HCT116 (cell line): ENCODE measurements around the gene FAM162A. TPM values are rescaled to one million over a fixed set of nuclear protein-coding genes. Genes with fewer than 3 reads are reported as not detected.

Experiments used
- ATAC-seq: fragments of 200-7000 bp; cut with Tn5 transposase; 2 replicates; pipeline ENCODE4 v1.9.1; 2020; ENCODE audit warnings: mild to moderate bottlenecking, moderate library complexity
- BruUV-seq: library from RNA; stranded (reverse); fragments of 400-500 nt; replicated peaks from 2 replicates; lab custom pipeline; 2021; lab: Mats Ljungman, UMichigan
- CTCF ChIA-PET: fragments of 300-600 bp; sonication (Branson Sonifier 250); formaldehyde crosslinking; loops from one replicate; lab custom pipeline; 2021; ENCODE audit warnings: antibody characterized with exemption; lab: Charles Lee
- POLR2A ChIA-PET: fragments of 300-600, 350-600 bp; sonication (Branson Sonifier 250); formaldehyde crosslinking; loops from one replicate; lab custom pipeline; 2021; ENCODE audit warnings: antibody characterized with exemption; lab: Charles Lee
- RAD21 ChIA-PET, 2 experiments: fragments of 300-600 bp; sonication (Branson Sonifier 250); formaldehyde crosslinking; loops; one replicate each; lab custom pipeline; 2023; ENCODE audit warnings: low total read pairs in 2 of 2; ENCODE audit not compliant: uncharacterized antibody in 2 of 2, unreplicated experiment in 2 of 2, low non-redundant PET in 1 of 2; lab: Charles Lee
- DNase-seq: peaks from one replicate; pipeline ENCODE4 v3.0.0-alpha.2; 2010; ENCODE audit warnings: low read depth, low spot score
- H2AFZ ChIP-seq: fragments of 200-600 bp; shearing (Covaris generic), sonication (generic); 2 replicates; pipeline ENCODE4 v1.6.1; 2017; ENCODE audit warnings: low read depth, mixed run types, mixed read lengths, antibody characterized with exemption, low read length; ENCODE audit not compliant: poor library complexity, severe bottlenecking
- H3K27ac ChIP-seq: 2 replicates; pipeline ENCODE4 v1.5.1; 2012; ENCODE audit warnings: low read depth, low read length
- H3K27me3 ChIP-seq: fragments of 200-600 bp; sonication (generic); 2 replicates; pipeline ENCODE4 v1.6.1; 2016; ENCODE audit warnings: mixed run types, low read length, mixed read lengths; ENCODE audit not compliant: insufficient read depth
- H3K36me3 ChIP-seq, 2 experiments: fragments of 200-500 bp in 1 of 2; fragments of 200-600 bp in 1 of 2; sonication (Bioruptor generic) in 1 of 2; sonication (generic) in 1 of 2; 2 replicates each; pipeline versions ENCODE4 v1.5.1 to v1.6.1; 2014 to 2016; ENCODE audit warnings: low read length in 2 of 2, inconsistent platforms in 1 of 2, mixed read lengths in 1 of 2, mixed run types in 1 of 2; ENCODE audit not compliant: insufficient read depth in 2 of 2, control insufficient read depth in 1 of 2
- H3K4me1 ChIP-seq, 2 experiments: fragments of 200-600 bp in 1 of 2; sonication (generic) in 1 of 2; 2 replicates each; pipeline versions ENCODE4 v1.5.1 to v1.6.1; 2012 to 2017; ENCODE audit warnings: low read length in 2 of 2, inconsistent platforms in 1 of 2, mild to moderate bottlenecking in 1 of 2, mixed read lengths in 1 of 2, mixed run types in 1 of 2, moderate library complexity in 1 of 2; ENCODE audit not compliant: insufficient read depth in 2 of 2, control insufficient read depth in 1 of 2
- H3K4me2 ChIP-seq: fragments of 200-600 bp; sonication (generic); 2 replicates; pipeline ENCODE4 v1.6.1; 2017; ENCODE audit warnings: mixed run types, low read length, mixed read lengths
- H3K4me3 ChIP-seq, 2 experiments: fragments of 200-600 bp in 1 of 2; sonication (generic) in 1 of 2; replicated peaks in 1 of 2; 2 replicates each; pipeline ENCODE4 v1.5.1; 2011 to 2016; ENCODE audit warnings: low read length in 2 of 2, control low read depth in 1 of 2, low read depth in 1 of 2, mild to moderate bottlenecking in 1 of 2, mixed read lengths in 1 of 2, mixed run types in 1 of 2
- H3K79me2 ChIP-seq: fragments of 200-600 bp; sonication (generic); 2 replicates; pipeline ENCODE4 v1.6.1; 2017; ENCODE audit warnings: mild to moderate bottlenecking, mixed run types, low read length, moderate library complexity, mixed read lengths; ENCODE audit not compliant: insufficient read depth
- H3K9ac ChIP-seq: fragments of 200-600 bp; sonication (generic); 2 replicates; pipeline ENCODE4 v1.6.1; 2016; ENCODE audit warnings: low read length, mixed read lengths
- H3K9me2 ChIP-seq: fragments of 200-600 bp; sonication (generic), shearing (Covaris generic); 2 replicates; pipeline ENCODE4 v1.6.1; 2017; ENCODE audit warnings: mixed run types, mild to moderate bottlenecking, moderate library complexity; ENCODE audit not compliant: insufficient read depth
- H3K9me3 ChIP-seq, 2 experiments: fragments of 200-500 bp in 1 of 2; fragments of 200-600 bp in 1 of 2; sonication (Bioruptor generic) in 1 of 2; sonication (generic) in 1 of 2; 2 replicates each; pipeline ENCODE4 v1.6.1; 2014 to 2017; ENCODE audit warnings: low read length in 2 of 2, mixed read lengths in 2 of 2, inconsistent platforms in 1 of 2, low read depth in 1 of 2, mild to moderate bottlenecking in 1 of 2, mixed run types in 1 of 2, moderate library complexity in 1 of 2; ENCODE audit not compliant: control insufficient read depth in 1 of 2, insufficient read depth in 1 of 2
- H4K20me1 ChIP-seq: fragments of 200-600 bp; sonication (generic), shearing (Covaris generic); 2 replicates; pipeline ENCODE4 v1.6.1; 2017; ENCODE audit warnings: mixed run types, mild to moderate bottlenecking, moderate library complexity; ENCODE audit not compliant: insufficient read depth
- CTCF ChIP-seq, 3 experiments: fragments of 200-600 bp in 1 of 3; sonication (generic) in 1 of 3; IDR thresholded peaks in 2 of 3; conservative IDR thresholded peaks in 1 of 3; 2 replicates each; pipeline ENCODE4 v1.5.1; 2012 to 2017; ENCODE audit warnings: low read depth in 2 of 3, low read length in 2 of 3, antibody characterized with exemption in 1 of 3, borderline replicate concordance in 1 of 3, control low read depth in 1 of 3, mild to moderate bottlenecking in 1 of 3, mixed read lengths in 1 of 3, mixed run types in 1 of 3, moderate library complexity in 1 of 3; ENCODE audit not compliant: insufficient read depth in 1 of 3
- EGR1 ChIP-seq: IDR thresholded peaks from 2 replicates; pipeline ENCODE4 v1.6.1; 2012; ENCODE audit warnings: low read depth
- EZH2 ChIP-seq: fragments of 200-600 bp; sonication (generic); IDR thresholded peaks from 2 replicates; pipeline ENCODE4 v1.6.1; 2017; ENCODE audit warnings: antibody characterized with exemption, mixed run types
- FOSL1 ChIP-seq: IDR thresholded peaks from 2 replicates; pipeline ENCODE4 v1.6.1; 2012; ENCODE audit warnings: low read depth
- RAD21 ChIP-seq: IDR thresholded peaks from 2 replicates; pipeline ENCODE4 v1.6.1; 2012; ENCODE audit warnings: low read depth, mild to moderate bottlenecking
- REST ChIP-seq: IDR thresholded peaks from 2 replicates; pipeline ENCODE4 v1.6.1; 2012; ENCODE audit warnings: low read depth
- SIN3A ChIP-seq: IDR thresholded peaks from 2 replicates; pipeline ENCODE4 v1.6.1; 2012; ENCODE audit warnings: low read depth
- SRF ChIP-seq: IDR thresholded peaks from 2 replicates; pipeline ENCODE4 v1.6.1; 2012; ENCODE audit warnings: low read depth
- ZBTB33 ChIP-seq: IDR thresholded peaks from 2 replicates; pipeline ENCODE4 v1.6.1; 2011; ENCODE audit warnings: mild to moderate bottlenecking, low read length, moderate library complexity; ENCODE audit not compliant: insufficient replicate concordance; ENCODE audit errors: extremely low read depth
- ZFX ChIP-seq: fragments of 450-650 bp; IDR thresholded peaks from 2 replicates; pipeline ENCODE4 v1.6.1; 2017
- ZNF274 ChIP-seq: fragments of 200-500 bp; sonication (Bioruptor generic); IDR thresholded peaks from 2 replicates; pipeline ENCODE4 v1.6.1; 2014; ENCODE audit warnings: mild to moderate bottlenecking, low read depth, low read length, inconsistent platforms
- intact Hi-C: fragments of 100-400 bp; cut with micrococcal nuclease; formaldehyde crosslinking; loops from 2 replicates; pipeline ENCODE4 v1.10.0; 2022
- total RNA-seq: library from RNA; stranded (reverse); gene quantifications from one replicate; pipeline ENCODE4 v1.2.1, GENCODE V29; 2021; ENCODE audit not compliant: unreplicated experiment

FAM162A gene
- total RNA-seq, 1 experiment from 2014 or later = 74.1 TPM

GRCh38 chr3:122458992-122459391 lies 75.0 kb downstream of the FAM162A start:
- peak; percentile 61; the same call in 1 of the 2 replicates for ATAC-seq

More at GRCh38 chr3:122458992-122459391, 75.0 kb downstream of the FAM162A start:
- Histone ChIP-seq H2AFZ (no peak overlapping the region), H3K9ac (no peak overlapping the region), H3K27ac (no peak overlapping the region), H3K79me2 (peaks cover 4% of the 10 kb centered on the region; the same call in 1 of the 2 replicates), H3K4me3 (no peak overlapping the region), H3K9me2 (no peaks in the 10 kb centered on the region), H3K4me2 (no peak overlapping the region), H3K36me3 (peaks cover 14 to 21% of the 10 kb centered on the region in 2 experiments; a peak in 3 of 4 replicates), H4K20me1 (no peaks in the 10 kb centered on the region; the same call in 1 of the 2 replicates), H3K27me3 (no peaks in the 10 kb centered on the region), H3K9me3 (no peaks in the 10 kb centered on the region)
- DNase-seq = peak; percentile 23
- BruUV-seq = no TSS peak
- RAD21 ChIA-PET = no interaction called here
- intact Hi-C loops = loop anchor here (2.0 to 5.0 kb wide), 2 partner anchors 103 to 220 kb away; partner anchors contain the start of genes DTX3L and PARP9
- POLR2A ChIA-PET = interaction anchor here (0.9 kb wide), 1 partner anchor 220 kb away, joined by 3 read pairs; no protein-coding TSS in a partner anchor
- no peak for TF ChIP-seq FOSL1
- TF ChIP-seq SIN3A = no peak
- TF ChIP-seq ZNF274 = no peak
- TF ChIP-seq ZBTB33 = no peak
- no peak for TF ChIP-seq EGR1
- TF ChIP-seq CTCF (IDR thresholded peaks at IDR 0.05 in 2 of 3, conservative IDR thresholded peaks at IDR 0.05 in 1 of 3; ENCODE audit: borderline replicate concordance in 1 of 3, insufficient read depth in 1 of 3, low read depth in 2 of 3, low read length in 2 of 3) = peak; percentile 25 to 55 (median 48); a peak in 4 of 6 replicates
- TF ChIP-seq RAD21 = peak; percentile 77
- no peak for TF ChIP-seq REST
- no peak for TF ChIP-seq EZH2
- 0 out of 2 replicates have a peak, but pooled peaks have one; percentile 17 for TF ChIP-seq SRF
- TF ChIP-seq ZFX = no peak
- TF ChIP-seq, all 23 proteins: peak for 3
- H3K4me1 ChIP-seq = no peaks in the 10 kb centered on the region
- CTCF ChIA-PET = interaction anchor here (0.6 to 3.3 kb wide), 2 partner anchors 19 to 220 kb away, joined by 3 to 13 read pairs; no protein-coding TSS in a partner anchor
